ENCODE measurements around the gene CACNA1G.

CACNA1G gene

GRCh38 chr17:50560931-50561745 lies 623 bp downstream of the CACNA1G start:
- Mint-ChIP-seq H3K9me3 (no peaks in the 10 kb centered on the region), H3K27me3 (peaks cover 87% of the 10 kb centered on the region), H3K36me3 (ENCODE audit: low read depth) (peaks cover 6% of the 10 kb centered on the region), H3K4me1 (ENCODE audit: low read depth) (peaks cover 38% of the 10 kb centered on the region), H3K27ac (no peak overlapping the region), H3K4me3 (peak overlapping the region; percentile 76)
- intact Hi-C loops (cut with micrococcal nuclease), result loop anchor here (5.0 kb wide), 1 partner anchor 61 kb away; no protein-coding TSS in a partner anchor

GRCh38 chr17:50561746-50562141 lies 1.2 kb downstream of the CACNA1G start:
- H3K9me3 Mint-ChIP-seq, result no peaks in the 10 kb centered on the region
- no peak overlapping the region for H3K4me3 Mint-ChIP-seq
- H3K4me1 Mint-ChIP-seq (ENCODE audit: low read depth), result peaks cover 38% of the 10 kb centered on the region
- intact Hi-C loops (cut with micrococcal nuclease), result loop anchor here (5.0 kb wide), 1 partner anchor 61 kb away; no protein-coding TSS in a partner anchor
- peaks cover 89% of the 10 kb centered on the region for H3K27me3 Mint-ChIP-seq
- H3K36me3 Mint-ChIP-seq (ENCODE audit: low read depth), result peaks cover under 1% of the 10 kb centered on the region
- no peak overlapping the region for H3K27ac Mint-ChIP-seq

GRCh38 chr17:50562242-50563091 lies 2.0 kb downstream of the CACNA1G start:
- H3K4me3 Mint-ChIP-seq, result no peak overlapping the region
- peaks cover 38% of the 10 kb centered on the region for H3K4me1 Mint-ChIP-seq (ENCODE audit: low read depth)
- no peaks in the 10 kb centered on the region for H3K9me3 Mint-ChIP-seq
- H3K27ac Mint-ChIP-seq, result no peak overlapping the region
- peaks cover 90% of the 10 kb centered on the region for H3K27me3 Mint-ChIP-seq
- no peaks in the 10 kb centered on the region for H3K36me3 Mint-ChIP-seq (ENCODE audit: low read depth)
- intact Hi-C loops (cut with micrococcal nuclease), result loop anchor here (5.0 kb wide), 1 partner anchor 60 kb away; no protein-coding TSS in a partner anchor

- Mint-ChIP-seq H3K27me3 (peaks cover 93% of the 10 kb centered on the region), H3K4me1 (ENCODE audit: low read depth) (peaks cover 42% of the 10 kb centered on the region), H3K9me3 (no peaks in the 10 kb centered on the region), H3K4me3 (no peak overlapping the region), H3K36me3 (ENCODE audit: low read depth) (no peaks in the 10 kb centered on the region), H3K27ac (no peak overlapping the region)
- intact Hi-C loops (cut with micrococcal nuclease), result loop anchor here (5.0 kb wide), 1 partner anchor 59 kb away; no protein-coding TSS in a partner anchor
Measured at GRCh38 chr17:50563092-50563511, 2.6 kb downstream of the CACNA1G start.

- Mint-ChIP-seq H3K36me3 (ENCODE audit: low read depth) (no peaks in the 10 kb centered on the region), H3K27me3 (peaks cover 81% of the 10 kb centered on the region), H3K9me3 (no peaks in the 10 kb centered on the region), H3K4me1 (ENCODE audit: low read depth) (peaks cover 30% of the 10 kb centered on the region), H3K27ac (no peak overlapping the region), H3K4me3 (no peak overlapping the region)
- intact Hi-C loops (cut with micrococcal nuclease), result loop anchor here (5.0 kb wide), 1 partner anchor 57 kb away; no protein-coding TSS in a partner anchor
Measured at GRCh38 chr17:50564916-50565315, 4.4 kb downstream of the CACNA1G start.

GRCh38 chr17:50565402-50566350 lies 5.2 kb downstream of the CACNA1G start:
- peaks cover 83% of the 10 kb centered on the region for H3K27me3 Mint-ChIP-seq
- no peak overlapping the region for H3K4me3 Mint-ChIP-seq
- no peaks in the 10 kb centered on the region for H3K9me3 Mint-ChIP-seq
- intact Hi-C loops (cut with micrococcal nuclease), result no loop called here
- peaks cover 25% of the 10 kb centered on the region for H3K4me1 Mint-ChIP-seq (ENCODE audit: low read depth)
- H3K36me3 Mint-ChIP-seq (ENCODE audit: low read depth), result no peaks in the 10 kb centered on the region
- peak overlapping the region; percentile 10 for H3K27ac Mint-ChIP-seq

GRCh38 chr17:50566886-50567285 lies 6.4 kb downstream of the CACNA1G start:
- intact Hi-C loops (cut with micrococcal nuclease), result no loop called here
- Mint-ChIP-seq H3K27me3 (peaks cover 85% of the 10 kb centered on the region), H3K4me1 (ENCODE audit: low read depth) (peaks cover 25% of the 10 kb centered on the region), H3K4me3 (no peak overlapping the region), H3K9me3 (no peaks in the 10 kb centered on the region), H3K27ac (no peak overlapping the region), H3K36me3 (ENCODE audit: low read depth) (no peaks in the 10 kb centered on the region)

GRCh38 chr17:50568659-50569058 lies 8.1 kb downstream of the CACNA1G start:
- Mint-ChIP-seq H3K9me3 (no peaks in the 10 kb centered on the region), H3K4me1 (ENCODE audit: low read depth) (peaks cover 19% of the 10 kb centered on the region), H3K27ac (no peak overlapping the region), H3K27me3 (peaks cover 74% of the 10 kb centered on the region), H3K4me3 (no peak overlapping the region), H3K36me3 (ENCODE audit: low read depth) (no peaks in the 10 kb centered on the region)
- intact Hi-C loops (cut with micrococcal nuclease), result no loop called here

GRCh38 chr17:50569592-50569991 lies 9.1 kb downstream of the CACNA1G start:
- H3K4me1 Mint-ChIP-seq (ENCODE audit: low read depth), result peaks cover 21% of the 10 kb centered on the region
- no peak overlapping the region for H3K4me3 Mint-ChIP-seq
- no peaks in the 10 kb centered on the region for H3K9me3 Mint-ChIP-seq
- no peaks in the 10 kb centered on the region for H3K36me3 Mint-ChIP-seq (ENCODE audit: low read depth)
- intact Hi-C loops (cut with micrococcal nuclease), result no loop called here
- no peak overlapping the region for H3K27ac Mint-ChIP-seq
- peaks cover 69% of the 10 kb centered on the region for H3K27me3 Mint-ChIP-seq

GRCh38 chr17:50570032-50570431 lies 9.5 kb downstream of the CACNA1G start:
- peaks cover 67% of the 10 kb centered on the region for H3K27me3 Mint-ChIP-seq
- H3K4me1 Mint-ChIP-seq (ENCODE audit: low read depth), result peaks cover 16% of the 10 kb centered on the region
- no peak overlapping the region for H3K27ac Mint-ChIP-seq
- intact Hi-C loops (cut with micrococcal nuclease), result no loop called here
- H3K9me3 Mint-ChIP-seq, result no peaks in the 10 kb centered on the region
- H3K36me3 Mint-ChIP-seq (ENCODE audit: low read depth), result no peaks in the 10 kb centered on the region
- H3K4me3 Mint-ChIP-seq, result no peak overlapping the region

GRCh38 chr17:50570528-50570927 lies 10.0 kb downstream of the CACNA1G start:
- Mint-ChIP-seq H3K9me3 (no peaks in the 10 kb centered on the region), H3K4me3 (no peak overlapping the region), H3K4me1 (ENCODE audit: low read depth) (peaks cover 11% of the 10 kb centered on the region), H3K27me3 (peaks cover 62% of the 10 kb centered on the region), H3K36me3 (ENCODE audit: low read depth) (no peaks in the 10 kb centered on the region), H3K27ac (no peak overlapping the region)
- intact Hi-C loops (cut with micrococcal nuclease), result no loop called here

GRCh38 chr17:50571681-50572080 lies 11.2 kb downstream of the CACNA1G start:
- no peaks in the 10 kb centered on the region for H3K36me3 Mint-ChIP-seq (ENCODE audit: low read depth)

GRCh38 chr17:50572541-50572940 lies 12.0 kb downstream of the CACNA1G start:
- H3K36me3 Mint-ChIP-seq (ENCODE audit: low read depth), result no peaks in the 10 kb centered on the region
- peaks cover 9% of the 10 kb centered on the region for H3K4me1 Mint-ChIP-seq (ENCODE audit: low read depth)
- peaks cover 54% of the 10 kb centered on the region for H3K27me3 Mint-ChIP-seq
- H3K27ac Mint-ChIP-seq, result no peak overlapping the region
- no peaks in the 10 kb centered on the region for H3K9me3 Mint-ChIP-seq
- H3K4me3 Mint-ChIP-seq, result no peak overlapping the region
- intact Hi-C loops (cut with micrococcal nuclease), result no loop called here

More at GRCh38 chr17:50571681-50572080, 11.2 kb downstream of the CACNA1G start:
- H3K27ac Mint-ChIP-seq, result no peak overlapping the region
- H3K27me3 Mint-ChIP-seq, result peaks cover 57% of the 10 kb centered on the region
- H3K9me3 Mint-ChIP-seq, result no peaks in the 10 kb centered on the region
- no peak overlapping the region for H3K4me3 Mint-ChIP-seq
- H3K4me1 Mint-ChIP-seq (ENCODE audit: low read depth), result peaks cover 9% of the 10 kb centered on the region
- intact Hi-C loops (cut with micrococcal nuclease), result no loop called here

Measured in dendritic cell treated with granulocyte-macrophage colony-stimulating factor and Interleukin-4, amounts not matched to agents 40 ng/mL and 50 ng/mL, for 4 days (primary cell).